ENCODE measurements around the gene AKR1C1. TPM values are rescaled to one million over a fixed set of nuclear protein-coding genes. Genes with fewer than 3 reads are reported as not detected.
"Not testable (repeated sequence)": the region's sequence is repeated elsewhere in the genome, so short reads cannot be mapped to it uniquely, and the experiment has no call there.

AKR1C1 gene
- total RNA-seq, 1 donor from 2014 or later, result 0.67 TPM

DNA sequence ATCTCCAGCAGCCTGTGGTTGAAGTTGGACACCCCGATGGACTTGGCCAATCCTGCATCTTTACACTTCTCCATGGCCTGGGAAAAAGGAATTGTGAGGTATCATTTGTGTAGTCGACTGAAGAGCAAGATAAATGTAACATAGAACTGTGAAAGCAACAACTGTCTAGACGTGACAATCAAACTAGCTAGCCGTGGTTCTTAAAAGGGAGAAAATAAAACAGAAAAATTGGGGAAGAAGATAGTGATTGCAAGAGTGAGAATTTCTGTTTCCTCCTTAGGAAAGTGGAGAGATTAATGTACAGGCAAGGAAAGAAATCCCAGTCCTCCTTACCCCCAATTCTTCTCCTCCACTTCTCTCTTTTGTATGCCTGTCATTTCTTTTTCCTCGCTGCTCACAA is 35.5 kb downstream of the AKR1C1 start:
- TF ChIP-seq, protein P1, sequence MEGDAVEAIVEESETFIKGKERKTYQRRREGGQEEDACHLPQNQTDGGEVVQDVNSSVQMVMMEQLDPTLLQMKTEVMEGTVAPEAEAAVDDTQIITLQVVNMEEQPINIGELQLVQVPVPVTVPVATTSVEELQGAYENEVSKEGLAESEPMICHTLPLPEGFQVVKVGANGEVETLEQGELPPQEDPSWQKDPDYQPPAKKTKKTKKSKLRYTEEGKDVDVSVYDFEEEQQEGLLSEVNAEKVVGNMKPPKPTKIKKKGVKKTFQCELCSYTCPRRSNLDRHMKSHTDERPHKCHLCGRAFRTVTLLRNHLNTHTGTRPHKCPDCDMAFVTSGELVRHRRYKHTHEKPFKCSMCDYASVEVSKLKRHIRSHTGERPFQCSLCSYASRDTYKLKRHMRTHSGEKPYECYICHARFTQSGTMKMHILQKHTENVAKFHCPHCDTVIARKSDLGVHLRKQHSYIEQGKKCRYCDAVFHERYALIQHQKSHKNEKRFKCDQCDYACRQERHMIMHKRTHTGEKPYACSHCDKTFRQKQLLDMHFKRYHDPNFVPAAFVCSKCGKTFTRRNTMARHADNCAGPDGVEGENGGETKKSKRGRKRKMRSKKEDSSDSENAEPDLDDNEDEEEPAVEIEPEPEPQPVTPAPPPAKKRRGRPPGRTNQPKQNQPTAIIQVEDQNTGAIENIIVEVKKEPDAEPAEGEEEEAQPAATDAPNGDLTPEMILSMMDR (IDR thresholded peaks at IDR 0.05), result no peak
- Mint-ChIP-seq H3K36me3 (ENCODE audit: unreplicated experiment) (no peaks in the 10 kb centered on the region), H3K27me3 (ENCODE audit: unreplicated experiment) (peaks cover 26% of the 10 kb centered on the region), H3K9me3 (ENCODE audit: unreplicated experiment) (no peaks in the 10 kb centered on the region), H3K27ac (ENCODE audit: unreplicated experiment) (no peak overlapping the region), H3K4me1 (ENCODE audit: unreplicated experiment) (no peaks in the 10 kb centered on the region), H3K4me3 (ENCODE audit: unreplicated experiment) (no peak overlapping the region)
- DNase-seq (ENCODE audit: extremely low spot score, unreplicated experiment), result no peak

DNA sequence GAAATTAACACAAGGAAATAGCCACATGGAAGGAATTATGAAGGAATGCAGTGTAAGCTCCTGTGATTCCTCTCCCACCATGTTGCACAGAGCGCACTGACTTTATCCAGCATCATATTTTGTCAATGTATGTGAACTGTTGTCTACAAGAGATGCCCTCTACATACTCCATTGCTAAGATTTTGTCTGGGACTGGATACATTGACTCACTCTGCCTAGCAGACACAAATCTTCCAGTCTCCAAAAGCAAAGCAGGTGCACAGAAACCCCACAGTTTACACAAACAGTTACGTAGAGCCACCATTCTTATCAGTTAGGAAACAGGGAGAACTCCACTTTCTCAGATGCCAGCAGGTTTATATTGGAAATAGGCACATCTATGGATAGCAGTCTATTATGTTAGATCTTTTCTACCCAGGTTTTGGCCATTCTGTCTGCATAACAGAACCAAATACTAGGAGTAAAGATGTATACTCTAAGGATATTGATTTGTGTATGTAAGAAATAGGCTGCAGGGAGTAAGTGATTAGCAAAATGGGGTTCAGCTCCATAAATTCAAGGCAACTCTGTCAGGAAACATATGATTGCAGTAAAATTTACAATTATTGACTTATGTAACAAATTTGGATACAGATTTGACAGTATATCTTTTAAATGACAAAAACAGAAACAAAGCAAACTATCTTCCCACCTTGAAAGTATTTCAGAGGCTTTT is 39.0 kb downstream of the AKR1C1 start:
- TF ChIP-seq, protein P1 (IDR thresholded peaks at IDR 0.05), result no peak
- no peak overlapping the region for H3K4me3 Mint-ChIP-seq (ENCODE audit: unreplicated experiment)
- no peaks in the 10 kb centered on the region for H3K4me1 Mint-ChIP-seq (ENCODE audit: unreplicated experiment)
- H3K27me3 Mint-ChIP-seq (ENCODE audit: unreplicated experiment), result peaks cover 23% of the 10 kb centered on the region
- no peak for DNase-seq (ENCODE audit: extremely low spot score, unreplicated experiment)
- no peak overlapping the region for H3K27ac Mint-ChIP-seq (ENCODE audit: unreplicated experiment)
- H3K9me3 Mint-ChIP-seq (ENCODE audit: unreplicated experiment), result no peaks in the 10 kb centered on the region
- H3K36me3 Mint-ChIP-seq (ENCODE audit: unreplicated experiment), result no peaks in the 10 kb centered on the region

DNA sequence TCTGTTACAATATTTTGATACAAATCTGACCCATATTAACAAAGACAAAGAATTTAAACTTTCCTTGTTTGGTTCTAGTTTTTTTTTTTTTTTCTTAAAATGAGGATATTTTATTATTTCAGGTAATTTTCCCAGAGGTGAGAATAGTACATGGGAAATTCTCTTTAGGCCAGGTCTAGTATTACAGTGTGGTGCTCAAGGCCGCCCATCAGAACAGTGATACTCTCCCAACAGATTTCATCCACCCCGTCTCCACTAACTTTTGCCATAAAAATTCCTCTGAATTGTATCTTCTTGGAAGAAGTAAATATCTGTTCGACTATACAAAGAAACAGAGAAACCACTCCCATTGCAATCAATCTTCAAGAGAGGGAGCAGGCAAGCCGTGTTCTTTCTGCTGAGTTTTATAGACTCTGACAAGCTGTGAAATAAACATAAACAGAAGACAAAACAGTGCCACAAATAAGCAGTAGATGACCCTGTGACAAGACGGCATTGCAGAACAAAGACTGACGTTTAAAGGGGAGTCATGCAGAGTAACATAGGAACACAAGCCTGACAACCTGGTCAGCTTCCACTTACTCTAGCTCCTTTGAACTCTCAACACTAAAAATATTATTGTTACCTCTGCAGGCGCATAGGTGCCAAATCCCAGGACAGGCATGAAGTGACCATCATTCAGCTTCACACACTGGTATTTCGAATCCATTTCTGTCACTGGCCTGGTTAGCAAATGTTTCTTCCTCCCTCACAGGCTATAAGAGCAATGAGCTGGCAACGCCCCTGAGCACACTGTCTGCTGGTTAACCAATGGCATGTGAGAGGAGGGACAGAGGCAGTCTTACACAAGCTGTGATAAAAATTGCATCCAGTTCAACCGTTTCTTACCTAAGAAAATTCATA is 40.2 kb downstream of the AKR1C1 start, which contains the start of gene AKR1C2:
Gene AKR1C2, minus strand, starts transcription at position 731 of the 903 bp plus-strand sequence. Its CDS starts 22 bp downstream, at position 709.
- H3K27ac Mint-ChIP-seq (ENCODE audit: unreplicated experiment); H3K4me3 Mint-ChIP-seq (ENCODE audit: unreplicated experiment); H3K4me1 Mint-ChIP-seq (ENCODE audit: unreplicated experiment); H3K9me3 Mint-ChIP-seq (ENCODE audit: unreplicated experiment); H3K36me3 Mint-ChIP-seq (ENCODE audit: unreplicated experiment); DNase-seq (ENCODE audit: extremely low spot score, unreplicated experiment): not testable (repeated sequence)
- H3K27me3 Mint-ChIP-seq (ENCODE audit: unreplicated experiment), result peaks cover 16% of the 10 kb centered on the region

DNA sequence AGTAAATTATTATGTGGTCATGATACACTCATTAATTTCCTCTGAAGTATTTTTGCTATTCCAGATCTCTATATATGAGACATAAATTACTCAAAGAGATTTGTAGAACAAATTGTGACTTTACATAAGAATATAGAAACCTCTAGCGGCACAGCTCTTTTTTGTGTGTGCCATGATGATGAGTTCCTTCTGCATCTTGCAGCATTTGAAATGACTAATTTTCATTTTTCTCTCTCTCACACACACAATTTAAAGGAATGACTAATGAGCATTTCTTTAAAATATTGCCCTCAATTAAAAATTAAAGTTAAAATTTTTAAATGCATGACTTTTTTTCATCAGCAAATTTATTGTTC is 40.8 kb downstream of the AKR1C1 start:
- not testable (repeated sequence) for H3K36me3 Mint-ChIP-seq (ENCODE audit: unreplicated experiment); DNase-seq (ENCODE audit: extremely low spot score, unreplicated experiment); H3K27ac Mint-ChIP-seq (ENCODE audit: unreplicated experiment); H3K9me3 Mint-ChIP-seq (ENCODE audit: unreplicated experiment); H3K4me3 Mint-ChIP-seq (ENCODE audit: unreplicated experiment); H3K4me1 Mint-ChIP-seq (ENCODE audit: unreplicated experiment)
- peaks cover 14% of the 10 kb centered on the region for H3K27me3 Mint-ChIP-seq (ENCODE audit: unreplicated experiment)

DNA sequence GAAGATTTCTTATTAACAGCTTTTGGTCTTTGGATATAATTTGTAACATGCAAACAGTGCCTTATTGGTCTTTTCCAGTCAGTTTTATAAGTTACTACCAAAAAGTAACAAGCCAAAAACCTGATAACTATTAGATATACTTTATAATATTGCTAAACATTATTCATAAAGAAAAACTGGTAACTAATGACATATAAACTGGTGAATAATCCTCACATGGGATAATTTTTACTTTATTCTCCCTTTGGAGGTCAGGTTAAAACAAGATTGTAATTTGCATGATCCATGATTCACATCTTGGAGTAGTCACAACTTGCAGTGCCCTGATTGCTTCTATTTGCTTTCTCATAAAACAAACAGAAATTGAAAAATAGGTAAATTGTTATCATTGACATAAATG is 41.3 kb downstream of the AKR1C1 start:
- not testable (repeated sequence) for H3K27ac Mint-ChIP-seq (ENCODE audit: unreplicated experiment); H3K9me3 Mint-ChIP-seq (ENCODE audit: unreplicated experiment); DNase-seq (ENCODE audit: extremely low spot score, unreplicated experiment); H3K4me3 Mint-ChIP-seq (ENCODE audit: unreplicated experiment); H3K4me1 Mint-ChIP-seq (ENCODE audit: unreplicated experiment); H3K36me3 Mint-ChIP-seq (ENCODE audit: unreplicated experiment)
- H3K27me3 Mint-ChIP-seq (ENCODE audit: unreplicated experiment), result peaks cover 14% of the 10 kb centered on the region

DNA sequence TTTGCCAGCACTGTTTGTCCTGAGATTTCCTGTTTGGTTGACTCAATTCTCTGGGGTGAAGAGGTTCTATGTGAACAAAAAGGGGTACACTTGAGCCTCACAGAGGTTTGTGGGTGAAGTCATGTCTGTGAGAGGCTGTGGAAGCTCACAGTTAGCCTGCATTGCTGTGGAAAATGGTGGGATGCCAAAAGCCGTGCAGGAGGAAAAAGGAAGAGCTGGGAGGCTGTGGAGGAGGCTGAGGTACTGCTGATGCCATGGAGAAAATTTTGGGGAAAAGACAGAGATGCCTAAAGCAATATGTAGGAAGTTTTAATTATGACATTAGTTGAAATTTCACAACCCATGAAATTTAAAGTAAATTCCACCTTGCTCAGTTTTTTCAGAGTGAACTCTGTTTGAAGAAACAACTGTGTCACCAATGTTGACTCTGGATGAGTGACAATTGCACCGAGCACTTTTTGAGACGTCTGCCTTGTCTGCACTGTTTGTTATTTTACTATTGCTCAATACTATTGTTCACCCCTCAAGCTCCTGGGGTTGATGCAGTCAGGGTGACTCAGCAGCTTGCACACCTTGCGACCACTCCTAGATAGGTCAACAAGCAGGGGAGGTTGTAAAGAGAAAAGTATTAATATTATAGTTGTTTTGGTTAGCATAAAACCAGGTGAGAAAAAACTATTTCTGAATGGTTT is 45.8 kb downstream of the AKR1C1 start:
- DNase-seq (ENCODE audit: extremely low spot score, unreplicated experiment); H3K4me1 Mint-ChIP-seq (ENCODE audit: unreplicated experiment); H3K27ac Mint-ChIP-seq (ENCODE audit: unreplicated experiment); H3K36me3 Mint-ChIP-seq (ENCODE audit: unreplicated experiment); H3K9me3 Mint-ChIP-seq (ENCODE audit: unreplicated experiment); H3K4me3 Mint-ChIP-seq (ENCODE audit: unreplicated experiment): not testable (repeated sequence)
- H3K27me3 Mint-ChIP-seq (ENCODE audit: unreplicated experiment), result peaks cover 12% of the 10 kb centered on the region

DNA sequence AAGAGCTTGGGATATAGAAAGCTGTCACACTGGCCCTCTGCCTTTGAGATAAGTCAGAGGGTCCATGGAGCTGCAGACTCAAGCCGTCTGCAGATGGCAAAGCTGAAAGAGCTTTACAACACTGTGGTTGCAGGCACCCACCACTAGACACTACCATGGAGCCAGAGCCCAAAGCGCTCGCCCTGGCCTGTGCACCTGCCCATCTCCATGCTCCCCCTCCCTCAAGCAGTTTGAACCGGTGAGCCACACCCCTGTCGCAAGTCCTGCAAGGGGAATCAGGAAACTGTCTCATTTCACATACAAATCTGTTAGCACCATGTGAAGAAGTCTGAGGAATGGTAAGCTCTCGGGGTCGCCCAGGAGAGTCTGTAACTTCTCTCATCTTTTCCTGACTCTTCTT is 46.8 kb downstream of the AKR1C1 start:
- peaks cover 14% of the 10 kb centered on the region for H3K27me3 Mint-ChIP-seq (ENCODE audit: unreplicated experiment)
- H3K9me3 Mint-ChIP-seq (ENCODE audit: unreplicated experiment); DNase-seq (ENCODE audit: extremely low spot score, unreplicated experiment); H3K36me3 Mint-ChIP-seq (ENCODE audit: unreplicated experiment); H3K4me1 Mint-ChIP-seq (ENCODE audit: unreplicated experiment); H3K27ac Mint-ChIP-seq (ENCODE audit: unreplicated experiment); H3K4me3 Mint-ChIP-seq (ENCODE audit: unreplicated experiment): not testable (repeated sequence)

DNA sequence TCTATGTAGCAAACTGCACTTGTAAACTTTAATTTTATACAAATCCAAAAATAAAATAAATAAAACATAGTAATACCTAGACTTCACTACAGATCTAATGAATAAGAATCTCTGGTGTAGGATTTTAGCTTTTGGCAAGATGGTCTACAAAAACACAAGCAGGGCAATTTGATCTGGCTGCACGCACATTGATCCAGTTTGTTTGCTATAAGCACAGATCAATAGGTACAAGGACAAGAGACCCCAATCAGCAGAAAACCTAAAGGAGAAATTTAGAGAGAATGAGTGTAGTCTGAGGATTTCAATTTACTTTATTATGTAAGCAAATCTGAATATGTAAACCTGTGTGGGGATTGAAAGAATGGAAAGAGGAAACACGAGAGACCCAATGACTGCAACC is 48.2 kb downstream of the AKR1C1 start:
- H3K4me1 Mint-ChIP-seq (ENCODE audit: unreplicated experiment); H3K4me3 Mint-ChIP-seq (ENCODE audit: unreplicated experiment); H3K36me3 Mint-ChIP-seq (ENCODE audit: unreplicated experiment); H3K27ac Mint-ChIP-seq (ENCODE audit: unreplicated experiment); DNase-seq (ENCODE audit: extremely low spot score, unreplicated experiment); H3K9me3 Mint-ChIP-seq (ENCODE audit: unreplicated experiment): not testable (repeated sequence)
- H3K27me3 Mint-ChIP-seq (ENCODE audit: unreplicated experiment), result peaks cover 14% of the 10 kb centered on the region
